Endothelial cell of umbilical vein (primary cell): ENCODE measurements around the gene PAX6. TPM values are rescaled to one million over a fixed set of nuclear protein-coding genes. Genes with fewer than 3 reads are reported as not detected.

Experiments
- BruUV-seq: library from RNA; stranded (reverse); fragments of 400-500 nt; replicated peaks from 2 replicates; lab custom pipeline; 2021; lab: Mats Ljungman, UMichigan
- CTCF ChIA-PET: fragments of 300-600, 350-600 bp; sonication (Branson Sonifier 250); formaldehyde crosslinking; loops from one replicate; lab custom pipeline; 2021; ENCODE audit warnings: antibody characterized with exemption, inconsistent platforms; lab: Charles Lee
- POLR2A ChIA-PET: fragments of 300-600, 350-600 bp; sonication (Branson Sonifier 250); formaldehyde crosslinking; loops from one replicate; lab custom pipeline; 2021; ENCODE audit warnings: antibody characterized with exemption, inconsistent platforms; lab: Charles Lee
- DNase-seq: peaks from one replicate; pipeline ENCODE4 v3.0.0-alpha.2; 2011; ENCODE audit warnings: low read depth, low spot score
- FAIRE-seq: peaks from 2 replicates; lab custom pipeline; 2011; peaks lifted over from hg19 to GRCh38; lab: Jason Lieb, UNC
- H2AFZ ChIP-seq: 2 replicates; pipeline ENCODE4 v1.6.0; 2012; ENCODE audit warnings: low read depth, low read length, control low read depth, inconsistent platforms
- H3K27ac ChIP-seq: 2 replicates; pipeline ENCODE4 v1.5.1; 2011; ENCODE audit warnings: low read depth, mild to moderate bottlenecking, control low read depth, low read length, moderate library complexity; ENCODE audit not compliant: insufficient read depth
- H3K27me3 ChIP-seq, 2 experiments: 2 replicates each; pipeline versions ENCODE4 v1.6.0 to v1.6.1; 2011; ENCODE audit warnings: low read length in 2 of 2, mixed read lengths in 1 of 2; ENCODE audit not compliant: control insufficient read depth in 2 of 2, insufficient read depth in 2 of 2
- H3K36me3 ChIP-seq, 2 experiments: 2 replicates in 1 of 2; 3 replicates in 1 of 2; pipeline ENCODE4 v1.5.1; 2011; ENCODE audit warnings: low read length in 2 of 2, mild to moderate bottlenecking in 1 of 2, moderate library complexity in 1 of 2; ENCODE audit not compliant: control insufficient read depth in 2 of 2, insufficient read depth in 2 of 2; ENCODE audit errors: extremely low read depth in 1 of 2
- H3K4me1 ChIP-seq: 3 replicates; pipeline ENCODE4 v1.5.1; 2011; ENCODE audit warnings: mild to moderate bottlenecking, low read length; ENCODE audit not compliant: control insufficient read depth, insufficient read depth; ENCODE audit errors: extremely low read depth
- H3K4me2 ChIP-seq: 2 replicates; pipeline ENCODE4 v1.6.1; 2011; ENCODE audit warnings: low read length, control low read depth, mixed read lengths; ENCODE audit not compliant: insufficient read depth
- H3K4me3 ChIP-seq, 3 experiments: fragments of 200-600 bp in 1 of 3; sonication (generic), shearing (Covaris generic) in 1 of 3; replicated peaks in 1 of 3; 2 replicates each; pipeline ENCODE4 v1.5.1; 2011 to 2016; ENCODE audit warnings: control low read depth in 3 of 3, low read length in 3 of 3, mild to moderate bottlenecking in 2 of 3, inconsistent platforms in 1 of 3, low read depth in 1 of 3, moderate library complexity in 1 of 3; ENCODE audit not compliant: insufficient read depth in 1 of 3
- H3K79me2 ChIP-seq: 2 replicates; pipeline ENCODE4 v1.6.0; 2012; ENCODE audit warnings: low read length, inconsistent platforms; ENCODE audit not compliant: control insufficient read depth, insufficient read depth
- H3K9ac ChIP-seq: replicated peaks from 2 replicates; pipeline ENCODE3; 2011; ENCODE audit warnings: low read length, control low read depth; ENCODE audit not compliant: insufficient read depth; ENCODE audit errors: extremely low read depth
- H3K9me1 ChIP-seq: replicated peaks from 3 replicates; pipeline ENCODE4 v1.6.0; 2011; ENCODE audit warnings: mild to moderate bottlenecking, low read length; ENCODE audit not compliant: control insufficient read depth, insufficient read depth; ENCODE audit errors: extremely low read depth
- H3K9me3 ChIP-seq: replicated peaks from 2 replicates; pipeline ENCODE4 v1.5.1; 2012; ENCODE audit warnings: low read length, inconsistent platforms; ENCODE audit not compliant: control insufficient read depth, insufficient read depth
- H4K20me1 ChIP-seq: replicated peaks from 2 replicates; pipeline ENCODE3; 2011; ENCODE audit warnings: mild to moderate bottlenecking, low read length; ENCODE audit not compliant: control insufficient read depth, insufficient read depth; ENCODE audit errors: extremely low read depth
- CTCF ChIP-seq, 2 donors: IDR thresholded peaks; 1 replicate in 1 of 2; 2 replicates in 1 of 2; pipeline ENCODE4 v1.5.1; 2011; ENCODE audit warnings: low read length in 2 of 2, mild to moderate bottlenecking in 2 of 2, moderate library complexity in 2 of 2, control low read depth in 1 of 2, inconsistent platforms in 1 of 2, low read depth in 1 of 2; ENCODE audit not compliant: insufficient read depth in 1 of 2; ENCODE audit errors: extremely low read depth in 1 of 2
- EZH2 ChIP-seq: IDR thresholded peaks from 2 replicates; pipeline ENCODE4 v1.6.1; 2012; ENCODE audit warnings: borderline replicate concordance, low read depth, mild to moderate bottlenecking, moderate library complexity, low read length, inconsistent platforms; ENCODE audit not compliant: severe bottlenecking
- FOS ChIP-seq: IDR thresholded peaks from 2 replicates; pipeline ENCODE4 v1.6.1; 2011; ENCODE audit warnings: mild to moderate bottlenecking, low read length, moderate library complexity, borderline replicate concordance; ENCODE audit not compliant: insufficient read depth
- GATA2 ChIP-seq: IDR thresholded peaks from 2 replicates; pipeline ENCODE4 v1.7.0; 2011; ENCODE audit warnings: low read depth, mild to moderate bottlenecking, moderate library complexity, mixed read lengths, low read length; ENCODE audit not compliant: insufficient read length, insufficient read depth
- JUN ChIP-seq: IDR thresholded peaks from 2 replicates; pipeline ENCODE4 v1.6.1; 2011; ENCODE audit warnings: borderline replicate concordance, low read depth; ENCODE audit not compliant: insufficient read length, insufficient read depth
- MAX ChIP-seq: IDR thresholded peaks from 2 replicates; pipeline ENCODE4 v1.6.1; 2011; ENCODE audit not compliant: insufficient read depth, insufficient read length
- MYC ChIP-seq: IDR thresholded peaks from one replicate; pipeline ENCODE4 v1.6.1; 2011; ENCODE audit warnings: mild to moderate bottlenecking, low read depth, low read length
- POLR2A ChIP-seq: IDR thresholded peaks from 2 replicates; pipeline ENCODE4 v1.6.1; 2012; ENCODE audit warnings: low read depth, mild to moderate bottlenecking, control low read depth, low read length
- POLR2AphosphoS5 ChIP-seq: IDR thresholded peaks from 2 replicates; pipeline ENCODE4 v1.6.1; 2012; ENCODE audit warnings: low read depth, mild to moderate bottlenecking, control low read depth, low read length, moderate library complexity; ENCODE audit not compliant: insufficient read depth
- dilution Hi-C: fragments of 300-500 bp; cut with MboI; formaldehyde crosslinking; loops from one replicate; pipeline ENCODE4 v1.15.0; 2019; ENCODE audit warnings: low sequenced_read_pairs; ENCODE audit not compliant: extremely low pct_ligation_motif_present
- intact Hi-C: fragments of 100-400 bp; cut with micrococcal nuclease; formaldehyde crosslinking; loops from one replicate; pipeline ENCODE4 v1.10.0; 2022
- polyA plus RNA-seq, 4 experiments: library from polyadenylated mRNA; depleted of rRNA in 3 of 4; stranded (reverse) in 3 of 4; unstranded in 1 of 4; fragments of >200 nt; gene quantifications; 2 replicates each; pipeline versions ENCODE4 v1.2.1 to v1.2.3, GENCODE V29; 2011 to 2012; ENCODE audit warnings: missing spikeins in 1 of 4
- total RNA-seq: library from RNA; stranded (reverse); gene quantifications from 2 replicates; pipeline ENCODE4 v1.2.3, GENCODE V29; 2021

Gene PAX6
- total and polyA plus RNA-seq, 2 donors (not counting 3 experiments of a cell fraction or from before 2014, with no cell fraction given) = not detected

DNA sequence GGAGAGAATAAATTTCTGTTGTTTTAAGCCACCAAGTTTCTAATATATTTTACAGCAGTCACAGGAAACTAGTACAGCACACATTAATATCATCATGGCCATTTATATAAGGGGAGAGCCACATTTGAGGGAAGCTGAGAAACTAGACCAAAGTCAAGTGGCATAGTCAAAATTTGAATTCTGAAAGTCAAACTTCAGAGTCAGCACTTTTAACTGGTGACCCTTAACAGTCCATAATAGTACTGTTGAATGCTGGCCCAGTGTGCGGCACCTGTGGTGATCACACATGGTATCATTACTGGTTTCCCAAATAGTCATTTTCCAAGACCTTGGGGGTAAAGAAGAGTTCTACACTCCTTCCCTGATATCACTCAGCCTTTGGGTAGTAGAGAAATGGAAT lies 44.3 kb upstream of the PAX6 start:
- DNase-seq = no peak
- Histone ChIP-seq H3K4me3 (no peak overlapping the region), H3K4me1 (no peaks in the 10 kb centered on the region), H3K27ac (no peak overlapping the region), H4K20me1 (no peaks in the 10 kb centered on the region), H3K9me3 (no peaks in the 10 kb centered on the region), H2AFZ (no peak overlapping the region), H3K79me2 (no peaks in the 10 kb centered on the region), H3K36me3 (no peaks in the 10 kb centered on the region), H3K9me1 (no peaks in the 10 kb centered on the region), H3K27me3 (peaks cover 0 to 4% of the 10 kb centered on the region in 2 experiments), H3K4me2 (no peak overlapping the region), H3K9ac (no peak overlapping the region)
- intact Hi-C loops = no loop called here
- dilution Hi-C loops = no loop called here
- no TSS peak for BruUV-seq
- TF ChIP-seq GATA2 (no peak), JUN (no peak), POLR2AphosphoS5 (no peak)
- no peak for FAIRE-seq
- POLR2A ChIA-PET = no interaction called here
- CTCF ChIA-PET = interaction anchor here (1.3 kb wide), 1 partner anchor 616 kb away, joined by 3 read pairs; no protein-coding TSS in a partner anchor

- H3K27ac ChIP-seq = no peak overlapping the region
- H3K9ac ChIP-seq = no peak overlapping the region
- no TSS peak for BruUV-seq
- TF ChIP-seq MYC = no peak
- TF ChIP-seq MAX = no peak
- TF ChIP-seq POLR2A = no peak
- no peak for TF ChIP-seq EZH2
- TF ChIP-seq JUN = no peak
- TF ChIP-seq GATA2 = no peak
- TF ChIP-seq CTCF (IDR thresholded peaks at IDR 0.05; ENCODE audit: extremely low read depth in 1 of 2, insufficient read depth in 1 of 2, low read depth in 1 of 2, low read length in 2 of 2) = no peak
- TF ChIP-seq FOS = no peak
- no peak for TF ChIP-seq POLR2AphosphoS5
- H3K9me1 ChIP-seq = no peaks in the 10 kb centered on the region
- ChIA-PET POLR2A (no interaction called here), CTCF (interaction anchor here (1.3 kb wide), 1 partner anchor 21 kb away, joined by 4 read pairs; no protein-coding TSS in a partner anchor)
- H3K4me2 ChIP-seq = no peak overlapping the region
- H3K9me3 ChIP-seq = no peaks in the 10 kb centered on the region
- no peaks in the 10 kb centered on the region for H4K20me1 ChIP-seq
- H3K4me1 ChIP-seq = no peaks in the 10 kb centered on the region
- FAIRE-seq = no peak
- H3K27me3 ChIP-seq = peaks cover 0 to 2% of the 10 kb centered on the region in 2 experiments
- no peak overlapping the region for H3K4me3 ChIP-seq
- no peak overlapping the region for H2AFZ ChIP-seq
- no peaks in the 10 kb centered on the region for H3K36me3 ChIP-seq
- DNase-seq = no peak
- dilution Hi-C loops (no loop called here), intact Hi-C loops (no loop called here)
- no peaks in the 10 kb centered on the region for H3K79me2 ChIP-seq
These were observed 39.2 kb upstream of the PAX6 start for GRCh38 chr11:31850365-31850764.
